Spleen (tissue), 7 donors: Measurements from ENCODE around the gene KLHL34.

Experiments
- CTCF ChIP-seq, 11 experiments: fragments of 200-600 bp in 7 of 11; fragments of 450-650 bp in 4 of 11; sonication (generic) in 4 of 11; IDR thresholded peaks in 8 of 11; conservative IDR thresholded peaks in 3 of 11; 1 replicate in 7 of 11; 2 replicates in 4 of 11; pipeline versions ENCODE4 v1.4.0 to v1.8.0; 2016 to 2021; ENCODE audit warnings: antibody characterized with exemption in 11 of 11, inconsistent platforms in 4 of 11, mild to moderate bottlenecking in 1 of 11
- POLR2AphosphoS5 ChIP-seq, 3 donors: sonication (generic); formaldehyde crosslinking; IDR thresholded peaks; one replicate each; pipeline ENCODE4 v1.5.1; 2017; ENCODE audit warnings: antibody characterized with exemption in 3 of 3
- donor health status: DM: no; HTN: no; CAD: no; lungs with moderate emphysema.
- donor health status: DM: no; HTN: no; CAD: no.
- donor health status: DM: no; HTN: no; CAD: no.

- TF ChIP-seq CTCF (IDR thresholded peaks at IDR 0.05 in 8 of 11, conservative IDR thresholded peaks at IDR 0.05 in 3 of 11) (no peak), POLR2AphosphoS5 (IDR thresholded peaks at IDR 0.05) (no peak)
Measured at GRCh38 chrX:21660156-21660555, 2.0 kb upstream of the KLHL34 start.
